Karpas-422 (cell line): ENCODE data around the gene FOXO4. TPM values are rescaled to one million over a fixed set of nuclear protein-coding genes. Genes with fewer than 3 reads are reported as not detected.

Experiments
- DNase-seq: peaks from one replicate; pipeline ENCODE4 v3.0.0-alpha.2; 2015
- H2AFZ ChIP-seq: fragments of 200-600 bp; sonication (generic); 2 replicates; pipeline ENCODE4 v1.6.1; 2014; ENCODE audit warnings: antibody characterized with exemption, low read length, mixed read lengths
- H3K27ac ChIP-seq: fragments of 200-600 bp; sonication (generic); 2 replicates; pipeline ENCODE4 v1.5.1; 2014; ENCODE audit warnings: mild to moderate bottlenecking, low read length, moderate library complexity
- H3K27me3 ChIP-seq: fragments of 200-600 bp; sonication (generic); 2 replicates; pipeline ENCODE4 v1.6.1; 2014; ENCODE audit warnings: low read length, mixed read lengths
- H3K36me3 ChIP-seq: fragments of 200-600 bp; sonication (generic); 2 replicates; pipeline ENCODE4 v1.6.1; 2014; ENCODE audit warnings: low read length, mixed read lengths; ENCODE audit not compliant: insufficient read depth
- H3K4me1 ChIP-seq: fragments of 200-600 bp; sonication (generic); 2 replicates; pipeline ENCODE4 v1.6.1; 2014; ENCODE audit warnings: mild to moderate bottlenecking, low read length, mixed read lengths
- H3K4me2 ChIP-seq: fragments of 200-600 bp; sonication (generic); 2 replicates; pipeline ENCODE4 v1.6.1; 2014; ENCODE audit warnings: low read length, low read depth, mild to moderate bottlenecking; ENCODE audit not compliant: poor library complexity, severe bottlenecking
- H3K4me3 ChIP-seq: fragments of 200-600 bp; sonication (generic); 2 replicates; pipeline ENCODE4 v1.5.1; 2014; ENCODE audit warnings: mild to moderate bottlenecking, antibody characterized with exemption, low read length, mixed read lengths
- H3K79me2 ChIP-seq: fragments of 200-600 bp; sonication (generic); 2 replicates; pipeline ENCODE4 v1.6.1; 2014; ENCODE audit warnings: mild to moderate bottlenecking, low read length, mixed read lengths
- H3K9ac ChIP-seq: fragments of 200-600 bp; sonication (generic); 2 replicates; pipeline ENCODE4 v1.6.0; 2014; ENCODE audit warnings: low read length
- H3K9me2 ChIP-seq: fragments of 200-600 bp; sonication (generic), shearing (Covaris generic); replicated peaks from 2 replicates; pipeline ENCODE4 v1.6.0; 2014; ENCODE audit warnings: mild to moderate bottlenecking, low read length, moderate library complexity; ENCODE audit not compliant: insufficient read depth
- H3K9me3 ChIP-seq: fragments of 300-700, 200-600 bp; sonication (generic); 2 replicates; pipeline ENCODE4 v1.6.1; 2014; ENCODE audit warnings: low read length, mixed read lengths
- H4K20me1 ChIP-seq: fragments of 200-600 bp; sonication (generic); 2 replicates; pipeline ENCODE4 v1.6.1; 2014; ENCODE audit warnings: mild to moderate bottlenecking, antibody characterized with exemption, low read length, low read depth; ENCODE audit not compliant: insufficient read depth
- total RNA-seq: library from RNA; depleted of rRNA; stranded (reverse); fragments of >200 nt; shearing (Covaris generic); gene quantifications from 2 replicates; pipeline ENCODE4 v1.2.3, GENCODE V29; 2014; ENCODE audit warnings: low replicate concordance

The FOXO4 gene
- total RNA-seq, 1 experiment from 2014 or later: 9.5 TPM

DNA sequence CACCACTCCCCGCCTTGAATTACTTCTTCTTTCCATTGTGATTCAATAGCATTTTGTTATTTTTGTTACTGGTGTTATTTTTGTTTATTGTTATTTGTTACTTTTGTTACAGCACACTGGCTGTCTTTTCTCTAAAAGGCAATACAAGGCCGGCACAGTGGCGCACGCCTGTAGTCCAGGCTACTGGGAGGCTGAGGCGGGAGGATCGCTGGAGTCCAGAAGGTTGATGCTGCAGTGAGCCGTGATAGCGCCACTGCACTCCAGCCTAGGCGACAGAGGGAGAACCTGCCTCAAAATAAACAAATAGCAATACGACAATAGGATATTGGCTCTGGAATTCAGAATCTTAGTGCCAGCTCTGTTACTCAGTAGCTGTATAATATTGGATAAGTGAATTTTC lies 21.7 kb downstream of the FOXO4 start:
- H3K79me2 ChIP-seq: peaks cover 10% of the 10 kb centered on the region
- H3K9me3 ChIP-seq: no peaks in the 10 kb centered on the region
- DNase-seq: no peak
- H3K4me2 ChIP-seq: peak overlapping the region; percentile 85
- no peaks in the 10 kb centered on the region for H4K20me1 ChIP-seq
- H3K9me2 ChIP-seq: no peaks in the 10 kb centered on the region
- H2AFZ ChIP-seq: no peak overlapping the region
- H3K27me3 ChIP-seq: no peaks in the 10 kb centered on the region
- H3K4me1 ChIP-seq: peaks cover 18% of the 10 kb centered on the region
- no peak overlapping the region for H3K27ac ChIP-seq
- peak overlapping the region; percentile 38 for H3K9ac ChIP-seq
- H3K4me3 ChIP-seq: peak overlapping the region; percentile 77; the same call in 1 of the 2 replicates
- no peaks in the 10 kb centered on the region for H3K36me3 ChIP-seq

DNA sequence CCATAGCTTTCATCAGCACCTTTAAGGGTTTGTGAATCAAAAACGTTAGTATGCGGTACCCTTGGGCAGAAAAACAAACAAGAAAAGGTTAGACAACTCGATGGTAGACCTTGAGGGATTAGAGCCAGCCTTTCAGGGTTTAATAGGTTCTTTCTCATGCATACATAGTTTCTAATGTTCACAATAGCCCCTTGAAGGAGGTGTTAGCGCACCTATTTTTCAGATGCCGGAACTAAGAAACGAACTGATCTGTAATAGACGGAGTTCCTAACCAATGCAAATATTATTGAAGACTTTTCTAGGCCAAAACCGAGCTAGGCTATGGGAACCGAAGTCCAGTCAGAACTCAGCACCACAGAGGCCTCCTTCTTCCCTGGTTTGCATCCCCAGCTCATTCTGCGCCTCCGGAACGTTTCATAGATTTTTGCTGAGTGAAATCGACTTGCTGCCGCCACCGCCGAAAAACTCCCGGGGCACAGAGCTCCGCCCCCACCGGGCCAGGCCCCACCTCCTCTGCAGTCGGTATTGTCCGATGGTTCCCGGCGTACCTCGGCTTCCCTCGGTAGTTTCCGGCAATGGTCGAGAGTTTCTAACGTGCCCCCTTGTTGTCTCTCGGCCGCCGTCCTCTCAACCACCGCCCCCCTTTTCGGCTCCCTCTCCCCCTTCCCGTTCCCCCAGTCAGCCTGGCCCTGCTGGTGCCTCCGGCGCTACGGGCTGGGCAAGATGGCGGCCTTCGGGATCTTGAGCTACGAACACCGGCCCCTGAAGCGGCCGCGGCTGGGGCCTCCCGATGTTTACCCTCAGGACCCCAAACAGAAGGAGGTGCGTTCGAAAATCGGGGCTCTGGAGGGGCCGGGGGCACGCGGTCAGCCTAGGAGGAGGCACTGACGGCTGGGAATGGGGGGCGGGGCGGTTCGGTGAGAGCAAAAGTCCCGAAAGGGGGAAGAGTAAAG lies 22.7 kb downstream of the FOXO4 start, which contains the start of gene MED12:
Gene MED12 (plus strand): TSS at position 565 of the 953 bp plus-strand sequence. CDS start 159 bp downstream, at position 724.
- Histone ChIP-seq H3K4me3 (peak within 1 kb of the TSS; percentile 77), H3K9ac (peak within 1 kb of the TSS; percentile 92), H3K9me3 (no peaks in the 10 kb centered on the region), H2AFZ (0 out of 2 replicates have a peak within 1 kb of the TSS, but pooled peaks have one; percentile 81), H4K20me1 (no peaks in the 10 kb centered on the region), H3K4me1 (peaks cover 12% of the 10 kb centered on the region), H3K27ac (peak within 1 kb of the TSS; percentile 64), H3K4me2 (peak within 1 kb of the TSS; percentile 85), H3K9me2 (no peaks in the 10 kb centered on the region), H3K36me3 (no peaks in the 10 kb centered on the region), H3K27me3 (no peaks in the 10 kb centered on the region), H3K79me2 (peaks cover 10% of the 10 kb centered on the region)
- DNase-seq: peak; percentile 89

DNA sequence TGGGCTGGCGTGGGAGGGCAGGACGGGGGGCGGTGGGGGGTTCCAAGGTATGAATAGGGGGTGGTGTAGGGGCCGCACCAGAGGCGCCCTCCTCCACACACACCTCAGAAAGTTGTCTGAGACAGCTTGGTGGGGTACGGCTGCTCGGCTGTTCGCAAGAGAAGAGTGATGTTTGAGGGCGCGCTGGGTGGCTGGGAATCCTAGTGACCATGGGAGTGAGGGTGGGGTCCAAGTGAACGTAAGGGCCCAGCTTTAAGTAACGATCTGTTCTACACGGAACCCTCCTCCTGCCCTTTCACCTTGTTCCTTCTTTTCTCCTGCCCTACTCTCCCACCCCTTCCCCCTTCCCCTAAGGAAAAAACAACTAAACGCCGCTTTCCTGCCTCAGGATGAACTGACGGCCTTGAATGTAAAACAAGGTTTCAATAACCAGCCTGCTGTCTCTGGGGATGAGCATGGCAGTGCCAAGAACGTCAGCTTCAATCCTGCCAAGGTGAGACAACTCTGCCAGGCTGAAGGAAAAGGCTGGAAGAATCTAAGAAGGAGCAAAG lies 23.4 kb downstream of the FOXO4 start:
- peaks cover 12% of the 10 kb centered on the region for H3K4me1 ChIP-seq
- no peaks in the 10 kb centered on the region for H3K9me2 ChIP-seq
- peaks cover 10% of the 10 kb centered on the region for H3K79me2 ChIP-seq
- no peak overlapping the region for H2AFZ ChIP-seq
- H4K20me1 ChIP-seq: no peaks in the 10 kb centered on the region
- H3K27me3 ChIP-seq: no peaks in the 10 kb centered on the region
- H3K36me3 ChIP-seq: no peaks in the 10 kb centered on the region
- H3K4me2 ChIP-seq: peak overlapping the region; percentile 85
- H3K9me3 ChIP-seq: no peaks in the 10 kb centered on the region
- DNase-seq: no peak
- H3K4me3 ChIP-seq: peak overlapping the region; percentile 77
- peak overlapping the region; percentile 92 for H3K9ac ChIP-seq
- H3K27ac ChIP-seq: no peak overlapping the region; the same call in 1 of the 2 replicates

DNA sequence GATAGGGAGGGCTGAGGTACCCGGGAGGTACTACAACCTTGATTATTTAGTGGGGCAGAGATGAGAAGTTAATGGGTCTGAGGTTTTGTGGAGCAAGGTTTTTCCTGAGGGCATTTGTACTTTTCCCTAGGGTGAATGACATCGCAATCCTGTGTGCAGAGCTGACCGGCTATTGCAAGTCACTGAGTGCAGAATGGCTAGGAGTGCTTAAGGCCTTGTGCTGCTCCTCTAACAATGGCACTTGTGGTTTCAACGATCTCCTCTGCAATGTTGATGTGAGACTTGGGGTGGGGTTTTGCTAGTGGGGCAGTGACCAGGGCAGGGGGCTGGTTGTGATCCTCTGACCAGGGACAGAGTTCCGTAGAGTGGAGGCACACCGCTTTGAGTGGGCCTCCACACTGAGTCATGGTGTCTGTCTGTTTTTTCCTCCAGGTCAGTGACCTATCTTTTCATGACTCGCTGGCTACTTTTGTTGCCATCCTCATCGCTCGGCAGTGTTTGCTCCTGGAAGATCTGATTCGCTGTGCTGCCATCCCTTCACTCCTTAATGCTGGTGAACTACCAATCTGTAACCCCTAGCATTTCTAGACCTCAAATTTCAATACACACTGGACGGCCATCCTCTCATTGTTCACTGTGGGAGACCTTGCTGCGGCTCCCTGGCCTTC lies 32.6 kb downstream of the FOXO4 start:
- Histone ChIP-seq H3K9me3 (no peaks in the 10 kb centered on the region), H3K4me3 (no peak overlapping the region), H3K9me2 (no peaks in the 10 kb centered on the region), H3K79me2 (no peaks in the 10 kb centered on the region), H3K27ac (no peak overlapping the region), H3K9ac (no peak overlapping the region), H3K4me2 (no peak overlapping the region), H3K27me3 (no peaks in the 10 kb centered on the region), H3K36me3 (peaks cover 7% of the 10 kb centered on the region; the same call in 1 of the 2 replicates), H2AFZ (no peak overlapping the region), H4K20me1 (no peaks in the 10 kb centered on the region), H3K4me1 (no peaks in the 10 kb centered on the region)
- DNase-seq: no peak

DNA sequence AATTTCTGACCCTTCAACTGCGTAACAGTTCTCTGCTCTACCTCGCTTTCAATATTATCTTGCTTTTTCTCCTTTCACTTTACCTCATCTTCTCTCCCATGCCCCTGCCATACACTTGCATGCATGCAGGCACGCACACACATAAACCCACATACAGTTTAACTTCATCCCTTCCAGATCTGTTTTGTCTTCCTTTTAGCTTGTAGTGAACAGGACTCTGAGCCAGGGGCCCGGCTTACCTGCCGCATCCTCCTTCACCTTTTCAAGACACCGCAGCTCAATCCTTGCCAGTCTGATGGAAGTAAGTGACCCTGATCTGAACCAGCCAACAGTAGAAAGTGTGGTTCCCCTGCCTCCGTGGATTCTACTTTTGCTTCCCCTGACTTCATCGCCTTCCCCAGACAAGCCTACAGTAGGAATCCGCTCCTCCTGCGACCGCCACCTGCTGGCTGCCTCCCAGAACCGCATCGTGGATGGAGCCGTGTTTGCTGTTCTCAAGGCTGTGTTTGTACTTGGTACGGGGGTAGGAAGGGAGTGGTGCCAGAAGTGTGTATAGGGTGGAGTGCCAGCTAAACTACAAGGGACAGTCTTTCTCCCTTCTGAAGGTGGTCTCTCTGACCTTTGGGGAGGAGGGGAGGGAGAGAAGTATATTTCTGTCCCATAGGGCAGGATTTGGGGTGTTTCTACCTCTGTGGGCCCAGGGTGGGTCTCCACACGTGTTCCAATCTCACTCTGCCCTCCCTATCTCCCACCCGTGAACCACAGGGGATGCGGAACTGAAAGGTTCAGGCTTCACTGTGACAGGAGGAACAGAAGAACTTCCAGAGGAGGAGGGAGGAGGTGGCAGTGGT lies 33.5 kb downstream of the FOXO4 start:
- Histone ChIP-seq H3K36me3 (peaks cover 7% of the 10 kb centered on the region; the same call in 1 of the 2 replicates), H3K4me2 (no peak overlapping the region), H3K9me3 (no peaks in the 10 kb centered on the region), H3K4me3 (no peak overlapping the region), H3K27me3 (no peaks in the 10 kb centered on the region), H3K79me2 (no peaks in the 10 kb centered on the region), H3K4me1 (no peaks in the 10 kb centered on the region), H3K27ac (no peak overlapping the region), H4K20me1 (no peaks in the 10 kb centered on the region), H3K9me2 (no peaks in the 10 kb centered on the region), H2AFZ (no peak overlapping the region), H3K9ac (no peak overlapping the region)
- DNase-seq: peak; percentile 81

DNA sequence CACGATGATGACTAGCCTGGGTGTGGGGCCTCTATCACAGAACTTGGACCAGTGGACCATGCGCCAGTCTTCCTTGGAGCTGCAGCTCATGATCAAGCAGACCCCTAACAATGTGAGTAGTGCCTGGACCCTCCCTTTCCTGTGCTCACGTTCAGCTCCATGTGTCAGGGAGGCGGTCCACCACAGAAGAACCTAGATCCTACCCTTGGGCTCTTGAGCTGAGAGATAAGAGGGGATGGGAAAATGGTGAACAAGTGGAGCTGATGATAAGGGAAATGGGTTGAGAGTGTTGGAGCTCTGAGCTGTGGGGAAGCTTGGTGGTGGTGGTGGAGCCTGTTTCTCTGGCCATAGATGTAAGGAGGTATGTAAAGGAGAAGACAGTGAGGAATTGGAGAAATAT lies 35.9 kb downstream of the FOXO4 start:
- Histone ChIP-seq H3K27ac (no peak overlapping the region), H3K4me2 (no peak overlapping the region), H2AFZ (no peak overlapping the region), H3K4me3 (no peak overlapping the region), H3K36me3 (peaks cover 7% of the 10 kb centered on the region; the same call in 1 of the 2 replicates), H3K9me2 (no peaks in the 10 kb centered on the region), H3K27me3 (no peaks in the 10 kb centered on the region), H3K9me3 (no peaks in the 10 kb centered on the region), H3K9ac (no peak overlapping the region), H3K4me1 (no peaks in the 10 kb centered on the region), H3K79me2 (no peaks in the 10 kb centered on the region), H4K20me1 (no peaks in the 10 kb centered on the region)
- no peak for DNase-seq

DNA sequence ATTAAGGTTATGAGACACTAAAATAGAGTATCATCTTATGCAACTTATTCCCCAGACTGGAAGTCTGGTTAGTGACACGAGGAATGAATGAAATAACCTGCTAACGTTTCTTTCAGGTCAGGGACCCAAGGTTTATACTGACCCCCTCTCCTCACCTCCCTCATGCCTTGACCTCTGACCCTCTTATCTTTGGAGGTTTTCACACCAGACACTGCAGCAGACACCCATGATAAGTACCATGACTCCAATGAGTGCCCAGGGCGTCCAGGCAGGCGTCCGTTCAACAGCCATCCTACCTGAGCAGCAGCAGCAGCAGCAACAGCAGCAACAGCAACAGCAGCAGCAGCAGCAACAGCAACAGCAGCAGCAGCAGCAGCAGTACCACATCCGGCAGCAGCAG lies 44.8 kb downstream of the FOXO4 start:
- H3K9me3 ChIP-seq: no peaks in the 10 kb centered on the region
- DNase-seq: no peak
- H3K4me1 ChIP-seq: peaks cover 2% of the 10 kb centered on the region
- no peak overlapping the region for H3K4me3 ChIP-seq
- H2AFZ ChIP-seq: no peak overlapping the region
- peaks cover 3% of the 10 kb centered on the region; the same call in 1 of the 2 replicates for H3K36me3 ChIP-seq
- H4K20me1 ChIP-seq: no peaks in the 10 kb centered on the region
- no peaks in the 10 kb centered on the region for H3K27me3 ChIP-seq
- no peak overlapping the region for H3K9ac ChIP-seq
- no peak overlapping the region for H3K27ac ChIP-seq
- no peak overlapping the region for H3K4me2 ChIP-seq
- H3K79me2 ChIP-seq: no peaks in the 10 kb centered on the region
- H3K9me2 ChIP-seq: no peaks in the 10 kb centered on the region
